Heart left ventricle (tissue), 16 donors: Measurements from ENCODE around the gene EPYC. TPM values are rescaled to one million over a fixed set of nuclear protein-coding genes. Genes with fewer than 3 reads are reported as not detected.

Experiments
- ATAC-seq, 4 donors: fragments of 200-7000 bp; cut with Tn5 transposase; one replicate each; pipeline ENCODE4 v1.9.1; 2020 to 2022; ENCODE audit warnings: moderate library complexity in 4 of 4, mild to moderate bottlenecking in 3 of 4, moderate number of reproducible peaks in 1 of 4
- DNase-seq, 5 donors: peaks; one replicate each; pipeline ENCODE4 v3.0.0-alpha.2; 2020
- H3K27ac ChIP-seq, 12 donors: fragments of 200-600 bp; sonication (generic) in 4 of 12; one replicate each; pipeline versions ENCODE4 v1.5.0 to v1.8.0; 2016 to 2022; ENCODE audit warnings: mild to moderate bottlenecking in 2 of 12
- H3K27me3 ChIP-seq, 9 donors: fragments of 200-600 bp; sonication (generic) in 2 of 9; one replicate each; pipeline versions ENCODE4 v1.5.1 to v1.8.0; 2016 to 2022; ENCODE audit warnings: mild to moderate bottlenecking in 3 of 9
- H3K36me3 ChIP-seq, 9 donors: fragments of 200-600 bp; sonication (generic) in 2 of 9; one replicate each; pipeline versions ENCODE4 v1.5.0 to v1.8.0; 2018 to 2022; ENCODE audit warnings: mild to moderate bottlenecking in 2 of 9
- H3K4me1 ChIP-seq, 12 donors: fragments of 200-600 bp; sonication (generic) in 4 of 12; one replicate each; pipeline versions ENCODE4 v1.5.0 to v1.8.0; 2016 to 2022; ENCODE audit warnings: mild to moderate bottlenecking in 3 of 12
- H3K4me3 ChIP-seq, 12 donors: fragments of 200-600 bp; sonication (generic) in 4 of 12; one replicate each; pipeline versions ENCODE4 v1.5.0 to v1.8.0; 2017 to 2022; ENCODE audit warnings: mild to moderate bottlenecking in 9 of 12, moderate library complexity in 4 of 12
- H3K9me3 ChIP-seq, 12 donors: fragments of 200-600 bp; sonication (generic) in 4 of 12; one replicate each; pipeline versions ENCODE4 v1.5.0 to v1.8.0; 2016 to 2022; ENCODE audit warnings: mild to moderate bottlenecking in 1 of 12
- POLR2A ChIP-seq, 2 donors: fragments of 450-650 bp; IDR thresholded peaks; one replicate each; pipeline ENCODE4 v1.6.1; 2017; ENCODE audit warnings: antibody characterized with exemption in 2 of 2, mild to moderate bottlenecking in 2 of 2, moderate library complexity in 2 of 2
- WGBS, 4 donors: extraction: QIAGEN DNeasy Blood & Tissue Kit in 2 of 4; methylation state at CpG; one replicate each; pipeline versions ENCODE4 v1.1.5 to v1.1.7; 2013 to 2018; 5-methylcytosine and 5-hydroxymethylcytosine counted together
- intact Hi-C, 10 donors: fragments of 100-400 bp; cut with DNase I; formaldehyde crosslinking; loops; one replicate each; pipeline versions ENCODE4 v1.11.1 to v1.14.2; 2022
- polyA plus RNA-seq, 2 donors: library from polyadenylated mRNA; stranded (reverse); fragments of 200-250 nt; gene quantifications; one replicate each; pipeline ENCODE4 v1.2.3, GENCODE V29; 2013
- total RNA-seq, 9 donors: library from RNA; depleted of rRNA in 2 of 9; stranded (reverse); fragments of >200 nt in 2 of 9; fragmentation: NEBNext Ultra II Directional in 3 of 9; extraction: Animal tissue kit (Norgen Biotek cat#: 25700) in 3 of 9; gene quantifications; one replicate each; pipeline versions ENCODE4 v1.1.0 to v1.2.4, GENCODE V29; 2016 to 2023
- TF ChIP-seq, protein P1 (sequence below), 12 donors: fragments of 200-600 bp; sonication (generic) in 4 of 12; IDR thresholded peaks; one replicate each; pipeline versions ENCODE4 v1.5.0 to v1.8.0; 2018 to 2022; ENCODE audit warnings: antibody characterized with exemption in 12 of 12, mild to moderate bottlenecking in 5 of 12
- donor health status: ischemic (EF 13 %, LVEDD 7.1; RV severe dilation, severe dysfunction).
- donor health status: healthy with polysubstance abuse.
- donor health status: DM: no; HTN: yes; CAD: no.
- donor health status: DM: no; HTN: no; CAD: no.
- donor health status: ischemic (EF 25% LVEDD 6.9; RV normal size, moderate dysfunction).
- donor health status: ischemic (EF 25% LVEDD 5.7; RV mildly dilated, moderate dysfunction).
- donor health status: healthy.
- donor health status: DM: yes; HTN: yes; CAD: no.
- donor health status: ischemic (EF 35%, LVEDD 5.7; RV mildly dilated, moderate dysfunction).
- donor health status: nonischemic (EF 11% LVEDD 7.7; RV severe dilation, severe dysfunction).
- donor health status: DM: yes; HTN: yes; CAD: no.
- donor health status: PGD.
- donor health status: ischemic (EF 29% LVEDD 5.4; RV normal size, mild dysfunction).
- donor health status: nonischemic (EF 23%, LVEDD 6.1; RV moderate dilation, normal function).

EPYC gene
- total and polyA plus RNA-seq, 11 donors, result not detected

DNA sequence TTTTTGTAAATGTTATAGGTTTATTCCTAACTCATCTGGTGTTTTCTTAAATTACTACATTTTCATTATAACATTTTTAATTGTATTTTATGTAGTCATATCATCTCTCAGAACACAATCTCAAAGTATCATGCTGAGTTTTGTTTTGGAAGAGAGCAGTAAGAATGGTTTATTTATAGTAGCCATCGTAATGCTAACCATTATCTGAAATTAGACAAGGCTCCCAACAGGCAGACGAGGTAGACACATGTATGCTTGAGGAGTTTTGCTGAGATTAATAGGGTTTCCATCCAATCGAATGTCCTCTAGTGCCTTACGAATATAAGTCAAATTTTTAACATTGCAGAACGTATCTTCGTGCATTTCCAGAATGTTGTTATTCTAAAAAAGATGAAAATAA, 40.8 kb downstream of the EPYC start:
- Histone ChIP-seq H3K36me3 (no peaks in the 10 kb centered on the region), H3K4me1 (peaks cover 0 to 5% (median 0%) of the 10 kb centered on the region in 12 donors), H3K27me3 (no peaks in the 10 kb centered on the region), H3K27ac (no peak overlapping the region), H3K4me3 (no peak overlapping the region), H3K9me3 (no peaks in the 10 kb centered on the region)
- TF ChIP-seq, protein P1, sequence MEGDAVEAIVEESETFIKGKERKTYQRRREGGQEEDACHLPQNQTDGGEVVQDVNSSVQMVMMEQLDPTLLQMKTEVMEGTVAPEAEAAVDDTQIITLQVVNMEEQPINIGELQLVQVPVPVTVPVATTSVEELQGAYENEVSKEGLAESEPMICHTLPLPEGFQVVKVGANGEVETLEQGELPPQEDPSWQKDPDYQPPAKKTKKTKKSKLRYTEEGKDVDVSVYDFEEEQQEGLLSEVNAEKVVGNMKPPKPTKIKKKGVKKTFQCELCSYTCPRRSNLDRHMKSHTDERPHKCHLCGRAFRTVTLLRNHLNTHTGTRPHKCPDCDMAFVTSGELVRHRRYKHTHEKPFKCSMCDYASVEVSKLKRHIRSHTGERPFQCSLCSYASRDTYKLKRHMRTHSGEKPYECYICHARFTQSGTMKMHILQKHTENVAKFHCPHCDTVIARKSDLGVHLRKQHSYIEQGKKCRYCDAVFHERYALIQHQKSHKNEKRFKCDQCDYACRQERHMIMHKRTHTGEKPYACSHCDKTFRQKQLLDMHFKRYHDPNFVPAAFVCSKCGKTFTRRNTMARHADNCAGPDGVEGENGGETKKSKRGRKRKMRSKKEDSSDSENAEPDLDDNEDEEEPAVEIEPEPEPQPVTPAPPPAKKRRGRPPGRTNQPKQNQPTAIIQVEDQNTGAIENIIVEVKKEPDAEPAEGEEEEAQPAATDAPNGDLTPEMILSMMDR (IDR thresholded peaks at IDR 0.05), result no peak
- no peak for TF ChIP-seq POLR2A (IDR thresholded peaks at IDR 0.05)
- intact Hi-C loops, result loop anchor here in 1 of 10 donors (5.0 kb wide), 1 partner anchor 1422 kb away; no protein-coding TSS in a partner anchor
- DNase-seq (no peak), ATAC-seq (peak in 3 of 4 donors; percentile 46 to 73 (median 58))
- WGBS, 4 donors, result 45 to 54% (median 53%) methylated on average over 6 of the region's 6 CpGs

GRCh38 chr12:90961154-90961553, 43.6 kb downstream of the EPYC start:
- no peaks in the 10 kb centered on the region for H3K27me3 ChIP-seq
- TF ChIP-seq, protein P1 (IDR thresholded peaks at IDR 0.05), result no peak
- no peak for TF ChIP-seq POLR2A (IDR thresholded peaks at IDR 0.05)
- WGBS, 4 donors, result 86 to 94% (median 90%) methylated on average over 4 of the region's 4 CpGs
- H3K27ac ChIP-seq, result no peak overlapping the region
- H3K9me3 ChIP-seq, result no peaks in the 10 kb centered on the region
- intact Hi-C loops, result loop anchor here in 1 of 10 donors (5.0 kb wide), 1 partner anchor 1419 kb away; no protein-coding TSS in a partner anchor
- H3K4me1 ChIP-seq, result peaks cover 0 to 5% (median 0%) of the 10 kb centered on the region in 12 donors
- no peak overlapping the region for H3K4me3 ChIP-seq
- no peak for DNase-seq
- no peak for ATAC-seq
- no peaks in the 10 kb centered on the region for H3K36me3 ChIP-seq

GRCh38 chr12:90959538-90960139, 45.1 kb downstream of the EPYC start:
- Histone ChIP-seq H3K9me3 (no peaks in the 10 kb centered on the region), H3K27ac (no peak overlapping the region), H3K4me1 (peaks cover 0 to 5% (median 0%) of the 10 kb centered on the region in 12 donors), H3K36me3 (no peaks in the 10 kb centered on the region), H3K27me3 (no peaks in the 10 kb centered on the region), H3K4me3 (peak overlapping the region in 2 of 12 donors; percentile 22 to 37)
- intact Hi-C loops, result loop anchor here in 3 of 10 donors (5.0 to 10.0 kb wide), 2 partner anchors 1415 to 1417 kb away; no protein-coding TSS in a partner anchor
- ATAC-seq (peak in 3 of 4 donors; percentile 55 to 70 (median 55)), DNase-seq (no peak)
- WGBS, 4 donors, result 1 to 12% (median 2%) methylated on average over 4 of the region's 4 CpGs
- no peak for TF ChIP-seq POLR2A (IDR thresholded peaks at IDR 0.05)
- TF ChIP-seq, protein P1 (IDR thresholded peaks at IDR 0.05), result peak; percentile 59 to 83 (median 69)

DNA sequence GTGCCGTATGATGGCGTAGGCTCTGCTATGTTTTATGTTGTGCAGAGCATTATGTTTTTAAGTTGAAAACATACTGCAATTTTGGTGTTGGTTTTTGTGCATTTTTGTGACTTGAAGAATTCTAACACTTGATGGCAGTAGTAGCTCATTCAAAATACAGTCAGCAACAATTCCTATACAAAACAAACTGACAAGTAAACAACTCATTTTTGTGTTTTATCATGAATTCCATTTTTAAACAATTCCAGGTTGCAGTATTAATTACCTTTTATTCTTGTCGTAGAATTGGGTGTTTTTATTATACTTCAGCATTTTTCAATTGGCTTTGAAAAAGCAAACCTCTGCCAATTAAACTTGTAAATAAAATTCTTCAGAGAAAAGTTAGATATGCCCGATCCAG, 45.7 kb downstream of the EPYC start:
- peak overlapping the region in 2 of 12 donors; percentile 22 to 37 for H3K4me3 ChIP-seq
- no peak for DNase-seq
- WGBS, 4 donors, result 65 to 68% (median 66%) methylated on average over 4 of the region's 4 CpGs
- TF ChIP-seq, protein P1 (IDR thresholded peaks at IDR 0.05), result peak in 1 of 12 donors; percentile 39
- TF ChIP-seq POLR2A (IDR thresholded peaks at IDR 0.05), result no peak
- no peaks in the 10 kb centered on the region for H3K9me3 ChIP-seq
- no peak overlapping the region for H3K27ac ChIP-seq
- peaks cover 0 to 5% (median 0%) of the 10 kb centered on the region in 12 donors for H3K4me1 ChIP-seq
- H3K36me3 ChIP-seq, result no peaks in the 10 kb centered on the region
- ATAC-seq, result no peak
- intact Hi-C loops, result loop anchor here in 2 of 10 donors (5.0 to 10.0 kb wide), 2 partner anchors 1414 to 1417 kb away; no protein-coding TSS in a partner anchor
- H3K27me3 ChIP-seq, result no peaks in the 10 kb centered on the region
